H1 (cell line): Measurements from ENCODE around the gene SYT2. TPM values are rescaled to one million over a fixed set of nuclear protein-coding genes. Genes with fewer than 3 reads are reported as not detected.

Source experiments
- KDM4A ChIP-seq: IDR thresholded peaks from one replicate; pipeline ENCODE4 v1.7.1; 2012; ENCODE audit warnings: low read depth, mild to moderate bottlenecking, moderate library complexity, low read length, inconsistent platforms; ENCODE audit not compliant: severe bottlenecking
- NANOG ChIP-seq: IDR thresholded peaks from 2 replicates; pipeline ENCODE4 v1.6.1; 2011; ENCODE audit warnings: low read length, low read depth, mild to moderate bottlenecking, inconsistent platforms; ENCODE audit not compliant: insufficient read depth, poor library complexity, severe bottlenecking
- RBBP5 ChIP-seq: IDR thresholded peaks from 2 replicates; pipeline ENCODE4 v1.7.1; 2012; ENCODE audit warnings: low read depth, mild to moderate bottlenecking, inconsistent platforms, low read length, moderate library complexity, borderline replicate concordance
- SIN3A ChIP-seq, 2 experiments: IDR thresholded peaks in 1 of 2; conservative IDR thresholded peaks in 1 of 2; 2 replicates each; pipeline ENCODE4 v1.6.1; 2011 to 2012; ENCODE audit warnings: low read length in 2 of 2, improper control_type of control experiment in 1 of 2, low read depth in 1 of 2, mild to moderate bottlenecking in 1 of 2
- polyA plus RNA-seq, 7 experiments: library from polyadenylated mRNA; depleted of rRNA in 3 of 7; stranded (reverse) in 5 of 7; unstranded in 2 of 7; fragments of >200 nt in 5 of 7; fragments of 200-250 nt in 2 of 7; gene quantifications; 1 replicate in 5 of 7; 2 replicates in 1 of 7; 4 replicates in 1 of 7; pipeline versions ENCODE4 v1.2.1 to v1.2.3, GENCODE V29; 2011 to 2013; ENCODE audit warnings: missing spikeins in 2 of 7, mixed read lengths in 2 of 7
- total RNA-seq: library from RNA; stranded (reverse); fragmentation: NEBNext Ultra II Directional; extraction: Animal tissue kit (Norgen Biotek cat#: 25700); gene quantifications from 2 replicates; pipeline ENCODE4 v1.2.1, GENCODE V29; 2021

SYT2 gene
- total and polyA plus RNA-seq, 2 of the 8 experiments (the other 6 are each of a cell fraction or from before 2014, with no cell fraction given) = 2.8 to 11.0 TPM

DNA sequence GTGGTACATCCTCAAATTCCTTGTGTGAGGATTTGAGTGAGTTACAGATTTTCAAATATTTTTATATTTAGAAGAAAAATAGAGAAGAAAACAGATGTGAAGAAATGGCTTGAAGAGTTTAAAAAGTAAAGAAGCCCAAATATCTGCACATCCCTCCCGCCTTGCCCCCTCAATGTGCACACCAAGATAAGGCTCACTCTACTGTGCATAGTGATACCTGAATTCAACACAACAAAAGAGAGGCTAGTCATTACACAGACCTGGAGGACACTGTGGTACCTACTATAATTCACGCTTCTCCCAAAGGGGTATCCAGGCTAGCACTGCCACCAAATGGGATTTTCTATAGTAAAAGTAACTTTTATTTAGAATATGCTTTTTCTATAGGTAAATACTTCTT lies 44.0 kb upstream of the SYT2 start (continued):
- no peak for TF ChIP-seq NANOG
- TF ChIP-seq RBBP5 = no peak
- TF ChIP-seq KDM4A = no peak
- TF ChIP-seq SIN3A (conservative IDR thresholded peaks at IDR 0.05 in 1 of 2, IDR thresholded peaks at IDR 0.05 in 1 of 2; ENCODE audit: low read depth in 1 of 2, low read length in 2 of 2) = no peak
